SH-SY5Y (cell line): Measurements from ENCODE around the gene CAND2.

ENCODE experiments used
- GATA2 ChIP-seq: IDR thresholded peaks from 2 replicates; pipeline ENCODE4 v1.6.1; 2011; ENCODE audit warnings: mild to moderate bottlenecking, low read depth, low read length
- GATA3 ChIP-seq: IDR thresholded peaks from 2 replicates; pipeline ENCODE4 v1.6.1; 2011; ENCODE audit warnings: low read depth, mild to moderate bottlenecking, low read length, moderate library complexity

The CAND2 gene

DNA sequence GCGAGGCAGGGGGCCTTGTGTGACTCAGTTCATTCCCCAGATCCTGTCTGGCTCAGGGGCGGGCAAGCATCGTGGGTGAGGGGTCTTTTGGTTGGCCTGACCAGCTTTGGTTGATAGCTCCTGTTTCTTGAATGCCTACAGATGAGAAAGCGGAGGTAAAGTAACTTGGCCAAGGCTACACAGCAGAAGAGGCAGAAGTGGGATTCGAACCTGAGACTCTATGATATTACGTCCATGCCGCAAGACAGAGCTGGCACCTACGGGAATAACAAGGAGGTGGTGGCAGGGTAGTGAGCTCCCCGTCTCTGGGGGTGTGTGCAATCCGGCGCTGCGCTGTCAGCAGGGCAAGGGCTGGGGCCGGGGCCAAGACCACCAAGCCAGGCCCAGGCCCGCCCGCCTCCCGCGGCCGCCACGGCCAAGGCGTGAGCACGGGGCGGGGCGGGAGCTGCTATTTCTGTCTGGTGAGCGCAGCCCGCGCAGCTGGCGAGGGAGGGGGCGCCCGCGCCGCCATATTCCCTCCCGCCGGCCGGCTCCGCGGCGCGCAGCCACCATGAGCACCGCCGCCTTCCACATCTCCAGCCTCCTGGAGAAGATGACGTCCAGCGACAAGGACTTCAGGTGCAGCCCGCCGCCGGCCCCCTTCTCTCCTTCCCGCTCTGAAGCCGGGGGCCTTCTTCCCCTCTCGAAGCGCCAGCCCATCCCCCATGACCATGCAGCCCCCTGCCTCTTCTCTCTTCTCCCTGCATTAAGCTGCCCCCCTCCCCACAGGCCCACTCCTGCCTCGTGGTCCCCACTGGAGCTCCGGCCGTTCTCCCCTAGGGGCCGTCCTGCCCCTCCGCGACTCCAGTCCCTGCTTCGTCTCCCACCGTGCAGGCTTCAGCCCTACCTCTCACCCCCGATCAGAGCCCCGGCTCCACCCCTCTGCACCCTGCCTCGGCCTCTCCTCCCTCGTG, at the start of gene CAND2:
Gene CAND2, plus strand, starts transcription at position 510 of the 953 bp plus-strand sequence. Its CDS starts 41 bp downstream, at position 551.
- TF ChIP-seq GATA3 = no peak
- no peak for TF ChIP-seq GATA2

DNA sequence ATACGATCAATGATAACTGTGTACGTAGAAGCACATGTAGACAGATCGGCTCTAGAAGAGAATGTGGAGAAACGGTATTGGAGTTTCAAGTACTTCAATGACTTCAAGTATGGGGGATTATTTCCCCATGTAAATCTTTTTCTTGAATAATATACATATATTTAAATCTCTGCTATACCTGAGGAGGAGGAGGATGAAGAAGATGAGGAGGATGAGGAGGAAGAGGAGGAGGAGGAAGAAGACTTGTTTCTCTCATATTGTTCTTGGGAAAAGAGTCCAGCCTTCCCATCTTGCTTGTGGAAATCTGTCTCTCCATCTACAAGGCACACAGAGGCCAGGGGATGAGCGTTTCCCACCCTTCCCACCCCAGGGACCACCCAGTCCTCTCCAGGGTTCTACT, 48.0 kb upstream of the CAND2 start:
- TF ChIP-seq GATA3 = no peak
- TF ChIP-seq GATA2 = no peak

DNA sequence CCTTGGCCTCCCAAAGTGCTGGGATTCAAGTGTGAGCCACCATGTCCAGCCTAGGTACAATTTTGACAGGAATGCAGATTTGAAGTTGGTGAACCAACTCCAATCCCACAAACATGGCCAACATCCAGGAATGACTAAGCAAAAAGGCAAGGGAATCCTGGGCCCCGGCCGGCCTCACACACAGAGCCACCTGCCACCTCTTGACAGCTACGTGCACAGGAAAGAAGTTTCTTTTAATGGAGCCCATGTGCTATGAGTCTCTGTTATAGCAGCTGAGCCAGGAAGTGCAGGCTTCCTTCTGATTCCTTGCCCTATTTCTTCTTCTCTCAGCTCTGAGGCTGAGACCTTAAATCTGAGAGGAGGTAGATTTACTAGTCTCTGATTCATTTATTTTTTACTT, 46.3 kb upstream of the CAND2 start:
- no peak for TF ChIP-seq GATA2
- no peak for TF ChIP-seq GATA3

DNA sequence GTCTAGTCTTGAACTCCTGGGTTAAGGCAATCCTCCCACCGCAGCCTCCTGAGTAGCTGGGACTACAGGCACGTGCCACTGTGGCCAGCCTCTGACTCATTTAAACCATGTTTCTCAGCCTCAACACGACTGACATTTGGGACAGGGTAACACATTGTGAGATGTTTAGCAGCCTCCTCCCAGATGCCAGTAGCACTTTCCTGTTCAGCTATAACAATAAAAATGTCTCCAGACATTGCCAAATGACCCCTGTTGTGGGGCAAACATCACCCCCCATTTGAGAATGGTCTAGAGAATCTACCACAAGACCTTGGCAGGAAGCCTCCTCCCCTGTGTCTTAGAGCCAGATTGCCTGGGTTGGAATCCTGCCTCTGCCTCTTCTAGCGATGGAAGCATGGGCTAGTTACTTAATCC, 45.8 kb upstream of the CAND2 start:
- no peak for TF ChIP-seq GATA3
- TF ChIP-seq GATA2 = no peak

DNA sequence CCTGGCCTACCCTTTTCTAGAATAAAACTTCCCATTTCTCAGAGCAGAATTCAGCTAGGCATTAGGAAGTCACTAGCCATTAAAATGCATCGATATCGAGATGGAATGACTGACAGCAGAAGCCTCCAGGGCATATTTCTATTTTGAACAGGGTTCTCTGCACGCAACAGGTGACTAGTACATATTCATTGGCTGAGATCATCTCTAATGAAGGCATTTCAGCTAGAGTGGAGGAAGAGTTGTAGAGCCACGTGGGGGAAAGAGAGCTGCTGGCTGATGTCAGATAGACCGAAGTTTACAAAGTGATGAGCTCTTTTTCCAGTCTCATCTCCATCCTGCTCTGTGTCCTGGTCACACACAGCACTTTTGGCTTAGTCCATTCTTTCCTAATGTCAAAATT, 44.9 kb upstream of the CAND2 start:
- TF ChIP-seq GATA3 (no peak), GATA2 (no peak)

DNA sequence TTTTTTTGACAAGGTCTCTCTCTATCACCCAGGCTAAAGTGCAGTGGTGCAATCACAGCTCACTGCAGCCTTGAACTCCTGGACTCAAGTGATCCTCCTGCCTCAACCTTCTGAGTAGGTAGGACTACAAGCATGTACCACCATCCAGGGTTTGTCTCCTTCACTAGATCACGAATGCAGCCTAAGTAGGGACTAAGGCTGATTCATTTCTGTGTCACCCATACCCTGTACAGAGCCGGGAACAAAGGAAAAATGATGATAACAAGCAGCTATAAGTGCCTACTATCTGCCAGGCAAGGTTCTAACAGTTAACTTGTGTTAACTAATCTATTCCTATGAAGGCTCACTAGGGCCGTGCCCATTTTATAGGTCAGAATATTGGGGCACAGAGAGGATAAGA, 44.4 kb upstream of the CAND2 start:
- TF ChIP-seq GATA2 (no peak), GATA3 (no peak)

DNA sequence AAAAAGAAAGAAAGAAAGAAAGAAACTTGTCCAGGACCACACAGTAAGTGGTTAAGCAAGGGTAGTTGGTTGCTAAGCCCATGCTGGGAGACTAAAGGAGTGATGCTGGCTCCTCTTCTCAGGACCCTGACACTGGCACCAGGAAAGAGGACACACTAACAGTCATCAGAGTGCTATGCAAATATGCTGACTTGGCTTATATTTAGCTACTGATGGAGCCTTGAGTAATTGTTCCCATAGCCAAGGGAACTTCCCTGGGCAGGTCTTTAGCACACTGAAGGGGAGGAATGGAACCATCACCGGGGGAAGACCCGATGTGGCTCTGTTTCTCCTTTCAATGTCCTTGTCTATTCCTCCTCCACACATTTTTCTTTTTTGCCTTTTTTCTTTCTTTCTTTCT, 43.7 kb upstream of the CAND2 start:
- TF ChIP-seq GATA3 (no peak), GATA2 (no peak)

DNA sequence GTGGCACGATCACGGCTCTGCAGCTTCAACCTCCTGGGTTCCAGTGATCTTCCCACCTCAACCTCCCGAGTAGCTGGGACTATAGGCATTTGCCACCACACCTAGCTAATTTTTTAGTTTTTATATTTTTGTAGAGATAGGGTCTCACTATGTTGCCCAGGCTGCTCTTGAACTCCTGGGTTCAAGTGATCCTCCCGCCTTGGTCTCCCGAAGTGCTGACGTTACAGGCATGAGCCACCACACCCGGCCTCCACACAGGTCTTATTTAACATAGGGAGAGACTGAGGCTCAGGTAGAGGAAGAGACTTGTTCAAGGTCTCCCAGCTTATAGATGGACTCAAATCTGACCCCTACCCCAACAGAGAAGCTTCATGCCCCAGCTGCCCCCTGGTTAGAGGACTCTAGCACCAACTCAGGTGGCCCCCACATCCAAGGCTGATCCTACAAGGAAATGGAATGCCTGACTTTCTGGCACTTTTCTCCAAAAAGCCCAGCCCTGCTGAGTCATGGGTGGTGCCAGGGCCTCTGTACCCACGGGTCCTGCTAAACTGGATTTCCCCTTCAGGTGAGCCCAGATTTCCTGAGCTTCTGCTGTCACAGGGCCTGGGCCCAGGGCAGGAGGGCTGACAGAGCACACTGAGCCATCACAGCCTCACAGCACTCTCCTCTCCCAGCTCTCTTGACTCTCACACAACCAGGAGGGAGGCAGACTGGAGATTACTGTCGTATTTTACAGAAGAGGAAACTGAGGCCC, 43.0 kb upstream of the CAND2 start:
- no peak for TF ChIP-seq GATA2
- TF ChIP-seq GATA3 = no peak

DNA sequence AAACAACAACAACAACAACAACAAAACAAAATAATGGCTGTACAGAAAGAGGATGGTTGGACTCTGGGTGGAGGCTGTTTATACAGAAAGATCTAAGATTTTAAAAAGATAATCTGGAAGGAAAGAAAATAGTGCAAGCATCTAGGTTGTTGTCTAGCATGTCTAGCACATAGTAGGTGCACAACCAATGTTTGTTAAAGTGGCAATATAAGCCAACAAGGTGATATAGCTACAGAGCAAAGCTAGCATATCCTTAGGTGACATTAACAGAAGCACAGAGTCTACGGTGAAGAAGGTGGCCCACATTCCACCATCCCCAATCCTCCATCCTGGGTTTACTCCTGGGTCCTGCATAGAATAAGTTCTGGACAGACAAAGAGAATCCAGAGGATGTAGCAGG, 42.2 kb upstream of the CAND2 start:
- no peak for TF ChIP-seq GATA3
- TF ChIP-seq GATA2 = no peak

DNA sequence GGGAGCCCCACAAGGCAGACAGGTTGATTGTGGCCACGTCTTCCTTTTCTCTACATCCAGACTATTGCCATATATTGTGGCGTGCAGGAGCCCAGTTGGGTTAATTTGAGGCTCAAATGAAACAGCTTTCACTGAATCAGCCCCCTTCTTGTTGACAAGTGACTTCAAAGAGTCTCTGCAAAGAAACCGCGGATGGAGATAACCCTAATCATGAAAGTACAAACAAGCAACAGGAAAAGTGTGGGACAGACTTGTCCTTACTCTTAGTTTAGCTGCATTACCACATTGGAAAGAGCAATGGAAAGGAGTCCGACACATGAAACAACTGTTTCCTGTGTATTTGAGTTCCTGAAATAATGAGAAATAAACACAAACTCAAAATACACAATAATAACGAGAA, 40.7 kb upstream of the CAND2 start:
- TF ChIP-seq GATA2 (no peak), GATA3 (no peak)

DNA sequence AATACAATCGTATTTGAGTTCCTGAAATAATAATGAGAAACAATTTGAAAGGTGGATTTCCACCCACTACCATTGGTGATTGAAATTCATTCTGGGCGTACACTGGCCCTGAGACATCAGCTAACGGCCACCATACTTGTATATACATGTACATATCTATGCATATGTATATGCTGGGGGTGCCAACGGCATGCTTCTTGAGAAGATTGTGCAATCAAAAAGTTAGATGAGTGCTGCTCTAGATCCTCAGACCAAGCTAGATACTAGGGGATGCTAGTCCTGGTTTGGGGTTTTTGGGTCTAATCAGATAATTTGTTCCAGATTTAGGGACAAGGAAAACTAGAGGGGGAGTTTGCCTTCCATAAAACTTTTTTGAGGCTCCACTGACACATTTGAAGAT, 40.3 kb upstream of the CAND2 start:
- TF ChIP-seq GATA2 (no peak), GATA3 (no peak)

DNA sequence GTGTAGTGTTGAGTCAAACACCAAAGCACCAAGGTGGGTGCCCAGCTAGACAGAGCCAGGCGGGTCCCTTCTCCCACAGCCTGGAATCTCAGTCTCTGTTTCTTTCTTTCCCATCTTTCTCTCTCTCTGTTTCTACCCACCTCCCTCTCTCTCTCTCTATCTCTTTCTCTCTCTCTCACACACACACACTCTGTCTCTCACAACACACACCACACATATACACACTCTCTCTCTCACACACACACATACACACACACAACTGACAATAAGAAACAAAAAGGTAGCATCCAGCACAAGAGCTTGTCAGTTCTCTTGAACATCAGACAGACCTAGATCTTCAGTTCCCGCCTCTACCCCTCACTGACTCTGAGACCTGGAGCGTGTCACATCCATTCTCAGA, 39.8 kb upstream of the CAND2 start:
- TF ChIP-seq GATA3 (no peak), GATA2 (no peak)

DNA sequence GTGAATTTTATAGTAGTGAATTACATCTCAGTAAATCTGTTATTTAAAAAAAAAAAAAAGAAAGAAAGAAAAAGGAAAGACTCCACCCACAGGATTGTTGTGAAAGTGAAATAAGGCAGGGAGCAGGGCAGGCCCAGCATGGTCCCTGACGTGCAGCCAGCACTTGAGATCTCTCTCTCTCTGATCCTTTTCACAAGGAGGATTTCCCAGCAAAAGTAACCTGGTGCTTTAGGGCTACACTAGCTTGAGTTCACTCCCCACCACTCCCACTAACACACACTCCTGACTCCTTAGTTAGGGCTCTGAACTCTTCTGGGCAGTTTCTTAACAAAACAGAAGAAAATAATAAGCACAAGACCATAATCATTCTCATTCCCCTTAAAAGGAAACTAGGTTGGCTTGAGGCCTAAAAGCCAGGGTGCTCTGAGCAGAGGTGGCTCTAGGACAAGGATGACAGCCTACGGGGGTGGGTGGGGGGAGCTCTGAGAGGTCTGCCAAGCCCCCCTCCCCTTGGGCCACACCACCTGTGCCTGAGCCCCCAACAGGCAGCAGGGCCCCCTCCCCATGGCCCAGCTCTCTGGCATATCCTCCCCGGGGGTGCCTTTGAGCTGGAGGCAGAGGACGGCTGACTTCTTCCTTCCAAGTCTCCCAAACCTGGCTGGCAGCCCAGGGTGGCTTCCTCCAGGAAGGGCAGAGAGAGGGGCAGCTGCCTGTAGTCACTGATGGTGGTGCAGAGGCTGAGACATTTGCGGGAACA, 38.3 kb upstream of the CAND2 start:
- TF ChIP-seq GATA2 (no peak), GATA3 (no peak)

DNA sequence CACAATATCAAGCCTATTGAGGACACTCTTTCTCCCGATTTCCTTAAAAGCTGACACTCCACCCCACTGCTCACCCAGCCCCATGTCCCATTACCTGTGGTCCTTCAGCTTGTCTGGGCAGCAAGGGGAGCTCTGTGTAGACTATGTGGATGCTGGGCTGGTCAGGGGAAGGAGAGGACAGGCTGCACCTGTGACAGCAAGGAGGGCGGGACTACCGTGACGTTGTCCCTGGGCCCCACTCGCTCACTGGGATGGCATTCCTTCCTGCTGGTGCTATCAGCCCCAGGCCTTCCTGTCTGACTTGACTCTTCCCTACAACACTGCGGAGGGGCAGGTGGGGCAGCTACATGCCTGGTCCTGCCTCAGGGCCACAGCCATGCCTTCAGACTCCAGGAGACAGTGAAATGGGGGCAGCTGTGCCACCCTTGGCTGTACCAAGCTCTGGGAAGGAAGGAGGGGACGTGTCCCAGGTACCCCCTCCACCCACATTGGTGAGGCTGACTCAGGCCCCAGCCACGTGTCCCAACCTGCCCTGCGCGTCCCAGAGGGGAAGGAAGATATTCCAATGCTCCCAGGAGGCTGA, 37.3 kb upstream of the CAND2 start, which contains the start of gene TMEM40:
Gene TMEM40, minus strand, starts transcription at position 163 of the 583 bp plus-strand sequence. CDS start 9,427 bp downstream, outside the sequence.
- no peak for TF ChIP-seq GATA2
- TF ChIP-seq GATA3 = no peak
